Activated CD4-positive, alpha-beta T cell treated with anti-CD3 and anti-CD28 coated beads, Interleukin-2, Interleukin-4, amounts not matched to agents 100 ng/mL and 50 ng/mL, durations not matched to agents 16 hours and 8 hours (primary cell): ENCODE data around the gene PATJ.
"Not testable (repeated sequence)": the region's sequence is repeated elsewhere in the genome, so short reads cannot be mapped to it uniquely, and the experiment has no call there.

Experiments used
- DNase-seq: peaks from one replicate; pipeline ENCODE4 v3.0.0-alpha.2; 2020; ENCODE audit warnings: low spot score

PATJ gene

DNA sequence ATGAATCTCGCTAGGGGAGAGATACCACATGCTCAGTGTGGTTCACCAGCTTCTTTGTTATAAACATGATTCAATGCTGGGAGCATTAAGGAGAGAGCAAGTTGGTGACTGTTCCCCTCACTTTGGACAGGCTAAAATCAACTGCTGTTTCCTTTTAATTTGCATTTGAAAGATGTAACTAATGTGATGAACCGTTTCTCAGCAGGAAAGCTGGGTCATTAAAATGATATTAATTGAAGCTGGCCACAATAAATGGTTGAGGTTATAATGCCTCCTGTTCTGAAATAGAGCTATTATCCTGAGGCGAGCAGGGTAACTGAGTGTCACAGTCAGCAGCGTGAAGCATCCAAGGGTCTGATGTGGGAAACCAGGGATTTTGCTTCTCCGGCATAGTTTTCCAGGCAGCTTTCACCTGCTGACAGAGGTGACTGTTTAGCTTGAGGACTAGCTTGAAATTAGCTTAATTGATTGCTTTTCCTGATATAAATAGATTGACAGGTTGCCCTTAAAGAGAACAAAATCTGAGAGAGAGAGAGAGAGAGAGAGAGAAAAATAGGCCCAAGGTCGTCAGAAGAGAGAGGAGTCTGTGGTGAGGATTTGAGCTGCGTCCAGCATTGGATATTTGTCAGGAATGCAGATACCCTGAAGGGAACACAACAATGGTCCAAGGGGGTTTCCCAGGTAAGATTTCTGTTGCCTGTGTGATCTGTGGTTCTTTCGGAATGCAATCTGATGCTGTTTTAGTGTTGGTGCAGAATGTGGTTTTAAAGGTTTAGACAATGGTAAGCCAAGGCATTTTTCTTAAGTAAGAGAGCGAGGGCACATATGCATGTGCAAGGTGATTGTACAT, 209.7 kb downstream of the PATJ start:
- no peak for DNase-seq

DNA sequence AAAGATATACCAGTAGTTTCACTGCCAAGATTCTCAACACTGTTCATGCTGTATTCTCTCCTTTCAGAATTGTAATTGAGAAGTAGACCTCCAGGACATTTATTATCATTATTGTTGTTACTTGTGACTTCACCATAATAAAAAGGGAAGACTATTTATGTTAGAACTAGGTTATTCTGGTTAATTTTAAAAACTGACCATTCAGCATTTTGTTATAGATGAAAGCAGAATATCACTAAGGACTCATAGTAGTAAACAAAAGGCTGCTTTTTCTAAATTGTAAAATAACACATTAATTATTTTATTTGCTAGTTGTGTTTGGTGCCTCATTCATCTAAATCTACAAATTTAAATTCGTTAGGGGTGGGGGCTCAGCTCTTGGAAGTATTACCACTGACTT, 210.4 kb downstream of the PATJ start:
- DNase-seq = no peak

DNA sequence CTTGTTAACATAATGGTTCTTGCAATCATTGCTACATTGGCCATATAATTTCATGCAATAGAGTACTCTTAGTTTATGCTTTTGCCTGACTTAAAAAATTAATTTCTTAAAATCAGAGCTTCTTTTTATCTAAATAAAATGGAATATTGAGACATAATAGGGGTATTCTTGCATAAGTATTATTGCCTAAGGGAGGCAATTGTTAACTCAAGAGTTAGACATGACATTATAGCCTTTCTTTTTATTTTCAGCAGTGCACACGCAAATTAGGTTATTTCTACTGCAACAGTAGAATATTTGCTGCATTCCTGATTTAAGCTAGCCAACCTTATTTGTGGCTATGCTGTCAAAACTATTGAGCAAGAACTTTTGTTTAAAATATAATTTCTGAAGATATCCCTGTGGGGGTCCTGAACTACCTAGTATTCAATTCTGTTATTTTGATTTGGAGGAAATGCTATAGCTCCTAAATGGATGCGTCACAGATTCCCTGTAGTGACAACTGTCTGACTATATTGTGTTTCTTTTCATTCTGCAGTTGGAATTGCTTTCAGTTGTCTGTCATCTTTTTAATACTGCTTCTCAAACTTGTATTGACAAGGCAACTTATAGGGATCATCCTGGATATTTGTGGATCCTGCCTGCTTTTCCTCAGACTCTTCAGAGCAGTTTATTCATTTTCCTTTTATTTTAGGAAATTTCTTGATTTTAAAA, 211.0 kb downstream of the PATJ start:
- no peak for DNase-seq

DNA sequence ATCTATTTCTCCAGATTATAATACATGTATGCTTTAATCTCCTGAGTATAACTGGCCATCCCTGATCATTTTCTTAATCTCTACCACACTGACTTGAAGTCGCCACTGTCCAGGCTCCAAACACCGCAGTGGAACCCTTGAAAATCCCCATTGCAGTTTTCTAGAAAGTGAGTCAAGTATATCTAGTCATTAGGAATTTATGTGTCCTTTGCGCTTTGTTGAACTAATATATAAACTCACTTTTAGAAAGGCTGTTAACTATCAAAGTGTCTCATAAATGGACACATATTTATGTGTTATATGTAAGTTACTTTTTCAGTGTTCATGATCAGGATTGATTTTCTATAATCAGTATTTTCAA, 211.5 kb downstream of the PATJ start:
- no peak for DNase-seq

DNA sequence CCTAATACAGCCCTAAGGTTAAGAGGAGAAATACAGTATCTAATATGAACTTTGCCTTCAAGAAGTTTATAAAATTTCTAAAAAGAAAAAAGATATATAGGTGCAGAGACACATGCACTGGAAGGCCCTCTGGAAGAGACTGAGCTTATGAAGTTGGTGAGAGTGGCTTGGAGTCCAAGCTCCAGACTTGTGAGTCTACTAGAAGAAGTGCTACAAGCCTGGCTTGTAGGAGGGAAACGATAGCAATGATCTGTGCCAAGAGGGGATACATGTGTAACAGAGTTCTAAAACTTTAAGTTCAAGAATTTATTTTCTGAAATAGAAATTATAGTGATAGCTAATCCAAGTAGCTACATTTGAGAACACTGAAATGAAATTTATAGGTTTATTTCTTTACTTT, 213.0 kb downstream of the PATJ start:
- DNase-seq = no peak

DNA sequence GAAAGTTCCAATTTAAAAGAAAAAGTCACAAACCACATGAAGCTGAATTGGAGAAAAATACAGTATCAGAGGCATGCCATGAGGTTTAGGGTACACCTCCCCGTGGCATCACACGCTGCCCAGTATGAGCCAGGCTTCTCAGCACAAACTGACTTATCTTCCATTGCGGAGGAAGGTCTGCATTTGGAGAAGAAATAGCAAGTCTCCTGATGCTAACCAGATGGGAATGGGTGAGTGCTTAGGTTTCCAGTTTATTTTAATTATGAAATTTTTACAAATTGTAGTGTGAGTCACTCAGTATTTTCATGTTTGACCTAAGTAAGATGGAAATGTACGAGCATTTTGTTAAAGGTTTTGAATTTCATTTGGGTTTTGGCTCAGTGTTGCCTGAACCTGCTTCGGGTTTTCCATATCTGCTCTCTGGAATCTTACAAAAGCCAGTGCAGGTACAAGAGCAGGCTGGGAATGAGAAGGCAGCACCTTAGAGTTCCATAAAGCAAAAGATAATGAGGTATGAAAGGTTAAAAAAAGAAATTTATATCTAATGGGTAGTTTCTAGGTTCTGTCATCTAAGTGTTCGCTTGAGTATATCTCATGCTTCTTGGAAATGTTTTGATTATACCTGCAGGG, 213.9 kb downstream of the PATJ start:
- no peak for DNase-seq

DNA sequence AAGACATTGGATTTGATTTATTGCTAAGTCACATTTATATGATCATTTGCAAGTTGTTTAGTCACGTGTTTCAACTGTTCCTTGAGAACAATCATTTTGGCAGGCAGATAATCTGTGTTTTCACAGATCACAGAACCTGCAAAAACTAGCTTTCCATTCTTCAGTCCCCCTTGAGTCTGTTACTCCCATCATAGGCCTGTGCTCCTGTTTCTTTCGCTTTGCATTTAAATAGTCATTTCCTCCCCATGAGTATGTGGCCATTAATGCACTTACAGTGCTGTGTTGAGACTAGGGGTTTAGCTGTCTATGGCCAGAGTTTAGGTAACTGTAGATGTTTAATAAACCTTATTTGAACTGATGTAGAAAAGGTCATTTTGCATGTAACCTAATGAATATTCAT, 214.5 kb downstream of the PATJ start:
- DNase-seq = no peak

DNA sequence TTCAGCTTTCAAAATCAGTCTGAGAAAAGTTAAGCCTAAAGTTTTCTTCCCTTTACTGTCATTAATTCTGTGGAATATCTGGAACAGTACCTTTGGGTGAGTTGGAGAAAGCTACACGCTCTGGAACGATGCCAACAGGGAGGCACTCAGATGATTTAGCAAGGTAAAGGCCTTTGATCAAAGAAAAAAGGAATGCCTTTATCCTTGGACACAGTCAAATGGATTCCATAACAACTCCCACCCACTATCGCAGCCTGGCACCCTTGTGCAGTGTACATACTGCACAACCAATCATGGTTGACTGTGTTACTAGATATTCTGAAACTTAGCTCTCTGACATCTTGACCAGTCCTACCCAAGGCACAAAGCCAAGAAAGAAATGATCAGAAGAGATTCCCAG, 218.7 kb downstream of the PATJ start:
- no peak for DNase-seq

DNA sequence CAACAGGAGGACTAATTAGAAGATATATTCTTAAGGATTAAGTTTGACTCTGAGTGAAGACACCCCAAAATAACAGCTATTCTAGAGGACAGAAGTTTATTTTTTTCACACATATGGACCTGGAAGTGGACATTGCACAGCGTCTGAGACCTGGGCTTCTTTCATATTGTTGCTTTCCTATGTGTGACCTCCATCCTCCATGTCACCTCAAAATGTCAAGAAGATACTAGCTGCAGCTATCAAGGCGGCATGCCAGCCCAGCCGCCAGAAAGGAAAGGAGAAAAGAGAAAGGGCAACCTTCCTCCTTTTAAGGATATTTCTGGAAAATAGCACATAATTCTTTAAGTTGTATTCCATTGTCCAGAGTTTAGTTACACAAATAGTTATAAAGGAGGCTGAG, 220.4 kb downstream of the PATJ start:
- DNase-seq = no peak

DNA sequence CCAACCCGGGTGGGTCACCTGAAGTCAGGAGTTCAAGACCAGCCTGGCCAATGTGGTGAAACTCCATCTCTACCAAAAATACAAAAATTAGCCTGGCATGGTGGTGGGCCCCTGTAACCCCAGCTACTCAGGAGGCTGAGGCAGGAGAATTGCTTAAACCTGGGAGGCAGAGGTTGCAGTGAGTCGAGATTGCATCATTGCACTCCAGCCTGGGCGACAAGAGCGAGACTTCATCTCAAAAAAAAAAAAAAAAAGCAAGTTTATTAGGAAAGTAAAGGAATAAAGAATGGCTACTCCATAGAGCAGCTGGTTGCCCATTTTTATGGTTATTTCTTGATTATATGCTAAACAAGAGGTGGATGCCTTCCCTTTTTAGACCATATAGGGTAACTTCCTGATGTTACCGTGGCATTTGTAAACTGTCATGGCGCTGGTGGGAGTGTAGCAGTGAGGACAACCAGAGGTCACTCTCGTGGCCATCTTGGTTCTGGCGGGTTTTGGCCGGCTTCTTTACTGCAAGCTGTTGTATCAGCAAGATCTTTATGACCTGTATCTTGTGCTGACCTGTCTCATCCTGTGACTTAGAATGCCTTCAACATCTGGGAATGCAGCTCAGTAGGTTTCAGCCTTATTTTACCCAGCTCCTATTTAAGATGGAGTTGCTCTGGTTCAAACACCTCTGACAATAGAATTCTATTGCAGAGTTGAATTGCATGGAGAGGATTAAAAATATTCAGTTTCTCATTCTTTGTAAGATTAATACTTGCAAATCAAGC, 224.4 kb downstream of the PATJ start:
- not testable (repeated sequence) for DNase-seq

DNA sequence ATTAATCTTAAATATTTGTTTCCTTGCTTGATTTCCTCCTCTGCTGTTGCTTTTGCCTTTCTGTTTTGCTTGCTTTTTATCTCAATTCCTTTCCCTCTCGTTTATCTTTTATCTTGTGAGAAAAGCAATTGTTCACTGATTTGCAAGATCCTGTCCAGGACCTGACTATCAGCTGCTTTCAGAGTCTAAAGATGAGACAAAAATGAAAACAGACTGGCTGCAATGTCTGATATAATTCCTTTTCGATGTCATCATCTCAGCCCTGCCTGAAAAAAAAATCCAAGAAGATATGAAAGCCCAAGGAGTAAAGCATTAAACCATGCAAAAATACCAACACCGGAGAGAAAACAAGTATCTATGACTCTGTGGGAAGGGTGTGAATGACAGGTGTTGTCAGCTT, 225.5 kb downstream of the PATJ start:
- no peak for DNase-seq

DNA sequence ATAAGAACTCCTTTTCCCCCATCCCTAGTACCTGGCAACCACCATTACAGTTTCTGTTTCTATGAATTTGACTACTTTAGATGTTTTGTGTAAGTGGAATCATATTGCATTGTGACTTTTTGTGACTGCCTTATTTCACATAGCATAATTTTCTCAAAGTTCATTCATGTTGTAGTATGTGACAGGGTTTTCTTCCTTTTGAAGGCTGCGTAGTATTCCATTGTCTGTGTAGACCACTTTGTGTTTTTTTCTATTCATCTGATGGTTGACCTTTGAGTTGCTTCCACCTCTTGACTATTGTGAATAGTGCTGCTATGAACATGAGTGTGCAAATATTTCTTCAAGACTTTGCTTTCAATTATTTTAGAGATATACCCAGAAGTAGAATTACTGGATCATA, 226.6 kb downstream of the PATJ start:
- DNase-seq = no peak

DNA sequence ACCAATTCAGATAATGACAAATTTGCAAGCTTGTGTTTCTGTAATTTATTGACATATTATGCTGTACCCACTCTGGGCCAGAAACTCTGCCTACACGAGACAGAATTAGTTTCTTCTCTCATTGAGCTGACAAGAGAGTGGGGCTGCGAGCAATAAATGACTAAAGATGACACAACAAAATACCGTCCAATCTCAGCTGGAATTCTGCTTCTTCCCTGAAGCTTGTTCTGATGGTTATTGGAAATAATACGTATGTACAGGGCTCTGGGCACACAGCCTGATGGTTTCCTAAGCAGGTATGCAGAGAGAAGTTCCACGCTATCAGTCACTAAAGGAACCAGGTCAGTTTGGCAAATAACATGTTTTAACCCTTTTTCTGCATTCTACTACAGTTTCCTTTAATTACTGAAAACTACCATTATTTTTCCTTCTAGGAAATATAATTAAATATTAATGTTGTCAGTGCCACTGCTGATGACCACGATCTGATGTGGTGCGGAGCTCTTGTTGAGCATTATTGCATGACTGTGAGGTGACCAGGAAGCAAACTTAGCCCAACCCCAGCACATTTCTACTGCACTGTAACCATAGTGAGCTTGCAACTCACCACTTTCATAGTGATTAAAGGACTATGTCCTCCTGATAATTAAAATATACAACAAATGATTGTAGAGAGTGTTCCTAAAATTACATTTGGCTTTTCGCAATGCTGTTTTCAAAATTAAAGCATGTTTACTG, 231.0 kb downstream of the PATJ start:
- no peak for DNase-seq

DNA sequence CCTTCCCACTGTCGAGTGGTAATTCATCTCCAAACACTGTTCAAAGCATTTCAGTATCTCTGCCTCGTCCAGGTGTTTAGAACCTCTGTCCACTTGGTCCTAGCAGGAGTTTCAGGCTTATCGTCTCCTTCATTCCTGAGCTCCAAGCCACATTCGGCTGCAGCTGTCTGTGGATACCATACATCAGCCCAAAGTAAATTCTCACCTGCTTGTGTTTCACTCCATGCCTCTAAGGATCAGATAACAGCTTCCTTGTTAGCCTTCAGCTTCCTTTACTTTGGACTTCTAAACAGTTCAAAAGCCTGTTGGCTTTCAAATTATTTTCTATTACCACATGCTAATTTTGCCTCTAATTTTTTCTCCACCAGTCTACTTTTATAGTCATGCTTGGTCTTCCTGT, 233.4 kb downstream of the PATJ start:
- no peak for DNase-seq

DNA sequence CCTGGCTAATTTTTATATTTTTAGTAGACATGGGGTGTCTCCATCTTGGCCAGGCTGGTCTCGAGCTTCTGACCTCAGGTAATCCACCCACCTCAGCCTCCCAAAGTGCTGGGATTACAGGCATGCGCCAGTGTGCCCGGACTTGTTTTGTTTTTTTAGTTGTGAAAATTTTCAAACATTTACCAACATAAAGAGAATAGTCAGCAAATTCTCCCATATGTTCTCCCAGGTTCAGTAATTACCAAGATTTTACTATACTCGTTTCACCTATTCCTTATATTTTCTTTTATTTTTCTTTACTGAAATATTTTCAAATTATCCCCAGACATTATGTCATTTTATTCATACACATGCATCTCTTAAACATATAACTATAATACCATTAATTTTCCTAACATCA, 234.3 kb downstream of the PATJ start:
- no peak for DNase-seq

DNA sequence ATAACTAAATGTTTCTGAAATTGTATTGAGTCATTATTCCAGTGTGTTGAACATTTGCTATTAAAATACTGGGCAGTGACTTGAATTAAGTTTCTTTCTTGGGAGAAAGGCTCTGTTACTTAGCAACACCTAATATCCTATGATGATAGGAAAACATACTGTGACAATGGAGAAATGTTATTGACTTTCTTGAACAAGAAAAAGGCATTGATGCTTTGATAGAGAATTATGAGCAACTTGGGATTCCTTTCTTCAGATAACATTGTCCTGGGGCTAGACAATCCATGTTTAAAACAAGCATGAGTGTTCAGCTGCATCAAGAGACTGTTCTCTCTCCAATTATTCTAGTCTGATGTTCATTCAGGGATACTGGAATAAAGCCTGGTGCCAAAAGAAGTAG, 236.5 kb downstream of the PATJ start:
- DNase-seq = no peak

DNA sequence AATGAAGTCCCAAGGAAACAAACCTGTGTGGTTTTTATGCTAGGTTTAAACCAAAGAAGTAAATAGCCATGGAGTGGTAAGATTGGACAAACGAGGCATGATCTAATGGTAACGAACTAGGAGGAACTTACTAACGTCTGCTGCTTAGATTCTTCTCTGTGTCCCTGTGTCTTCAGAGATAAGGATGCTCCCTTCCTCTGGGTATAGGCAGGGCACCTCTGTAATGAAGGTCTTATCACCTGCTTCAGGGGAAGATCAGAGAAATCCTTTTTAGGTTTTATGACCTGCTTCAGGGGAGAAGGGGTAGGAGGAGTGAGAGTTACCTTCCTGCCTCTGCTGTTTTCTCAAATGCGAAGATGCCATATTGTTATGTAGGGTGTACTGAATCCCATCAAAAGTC, 237.4 kb downstream of the PATJ start:
- DNase-seq = no peak

DNA sequence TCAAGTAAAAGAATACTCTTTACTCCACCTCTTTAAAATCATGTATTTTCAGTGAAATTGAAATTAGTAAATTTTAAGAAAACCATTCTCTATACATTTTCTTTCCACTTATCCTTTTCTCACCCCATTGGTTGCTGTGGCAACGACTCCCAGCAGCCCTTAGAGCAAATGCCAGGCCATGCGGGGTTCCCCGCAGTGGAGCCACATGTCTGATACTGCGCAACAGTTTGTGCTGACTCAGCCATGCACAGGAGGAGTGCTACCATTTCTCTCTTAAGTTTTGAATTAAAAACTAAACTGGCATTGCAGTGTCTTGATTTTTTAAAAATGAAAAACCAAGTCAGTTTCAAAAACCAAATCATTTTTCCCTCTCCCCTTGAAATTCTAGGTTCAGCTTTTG, 238.3 kb downstream of the PATJ start:
- no peak for DNase-seq

DNA sequence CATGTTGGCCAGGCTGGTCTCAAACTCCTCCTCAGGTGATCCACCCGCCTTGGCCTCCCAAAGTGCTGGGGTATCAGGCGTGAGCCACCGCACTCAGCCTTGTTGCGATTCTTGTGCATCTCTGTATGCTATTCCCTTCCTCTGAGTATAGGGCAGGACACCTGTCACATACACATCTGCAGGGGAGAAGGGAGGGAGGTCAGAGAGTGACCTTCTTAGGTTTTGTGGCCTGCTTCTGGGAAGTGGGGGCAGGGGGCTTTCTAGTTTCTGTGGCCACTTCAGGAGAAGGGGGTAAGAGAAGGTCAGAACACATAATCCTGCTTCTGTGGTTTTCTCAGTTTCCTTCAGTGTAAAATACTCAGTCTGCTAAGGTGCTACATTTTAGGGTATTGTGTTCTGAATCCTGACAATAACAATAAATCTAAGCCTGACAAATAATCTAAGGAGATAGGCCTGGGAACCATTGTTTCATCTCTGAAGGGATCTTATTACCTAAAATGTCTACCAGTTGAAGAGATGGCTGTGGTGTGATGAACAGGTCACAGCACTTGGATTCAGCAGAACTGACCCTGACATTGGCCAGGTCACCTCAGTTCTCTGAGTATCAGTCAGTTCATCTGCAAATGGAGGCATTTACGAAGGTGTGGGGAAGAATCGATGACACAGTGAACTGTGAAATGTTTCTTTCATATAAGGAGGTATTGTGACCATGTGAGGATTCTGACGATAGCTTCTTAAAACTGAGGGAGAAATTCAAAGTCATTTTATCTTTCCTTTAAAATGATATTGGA, 239.8 kb downstream of the PATJ start:
- DNase-seq = no peak

DNA sequence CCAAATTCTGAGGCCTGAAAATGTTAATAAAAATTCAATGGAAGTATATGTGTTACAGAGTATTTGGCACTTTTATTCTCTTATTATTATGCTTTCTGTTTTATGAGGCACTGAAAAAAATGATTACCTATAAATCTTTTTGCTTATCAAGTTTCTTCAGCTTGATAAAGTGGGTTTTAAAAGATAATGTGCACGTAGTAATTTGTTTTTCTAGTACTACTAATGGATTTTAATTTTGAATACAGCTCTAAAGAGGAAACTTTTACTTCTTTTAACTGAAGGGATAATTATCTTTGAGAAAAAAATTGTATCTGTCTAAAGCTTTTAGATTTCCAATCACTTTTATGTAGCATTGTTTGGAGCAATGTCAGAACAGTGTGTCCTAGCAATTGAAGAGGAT, 241.0 kb downstream of the PATJ start:
- DNase-seq = no peak

DNA sequence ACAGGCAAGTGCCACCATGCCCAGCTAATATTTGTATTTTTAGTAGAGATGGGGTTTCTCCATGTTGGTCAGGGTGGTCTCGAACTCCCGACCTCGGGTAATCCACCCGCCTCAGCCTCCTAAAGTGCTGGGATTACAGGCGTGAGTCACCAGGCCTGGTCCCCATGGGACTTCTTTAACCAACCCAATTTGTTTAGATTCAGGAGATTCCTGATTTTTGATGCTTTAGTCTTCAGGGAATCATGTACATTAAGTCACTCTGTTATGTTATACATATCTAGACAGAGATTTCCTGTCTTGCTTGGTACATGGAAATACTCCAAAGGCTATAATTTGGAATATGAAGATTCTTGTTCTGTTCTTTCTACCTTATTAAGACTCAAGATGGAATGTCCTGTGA, 250.0 kb downstream of the PATJ start:
- no peak for DNase-seq
